T-helper 2 cell treated with Interferon-gamma antibody and Interleukin-4, amounts not matched to agents 100 ng/mL and 5 ng/mL, for 36 hours (primary cell): ENCODE measurements around the gene IER5L. TPM values are rescaled to one million over a fixed set of nuclear protein-coding genes. Genes with fewer than 3 reads are reported as not detected.
"Not testable (repeated sequence)": the region's sequence is repeated elsewhere in the genome, so short reads cannot be mapped to it uniquely, and the experiment has no call there.

ENCODE experiments used
- intact Hi-C: fragments of 100-400 bp; cut with micrococcal nuclease; formaldehyde crosslinking; loops from one replicate; pipeline ENCODE4 v1.15.1; 2023
- total RNA-seq: library from RNA; stranded (reverse); gene quantifications from 2 replicates; pipeline ENCODE4 v1.2.3, GENCODE V29; 2022

The IER5L gene
- total RNA-seq, 1 donor from 2014 or later: 4.5 TPM

- intact Hi-C loops: no loop called here
These were observed 25.5 kb upstream of the IER5L start for GRCh38 chr9:129203556-129203909.

GRCh38 chr9:129202613-129203555 is 24.8 kb upstream of the IER5L start:
- intact Hi-C loops: loop anchor here (1.0 kb wide), 2 partner anchors 25 to 33 kb away; partner anchors contain the start of gene IER5L

GRCh38 chr9:129201866-129202265 is 23.8 kb upstream of the IER5L start:
- intact Hi-C loops: loop anchor here (1.0 kb wide), 2 partner anchors 24 to 34 kb away; partner anchors contain the start of gene IER5L

- intact Hi-C loops: no loop called here
These were observed 23.2 kb upstream of the IER5L start for GRCh38 chr9:129201289-129201688.

GRCh38 chr9:129200255-129200654 is 22.2 kb upstream of the IER5L start:
- intact Hi-C loops: no loop called here

GRCh38 chr9:129199044-129199435 is 21.0 kb upstream of the IER5L start:
- intact Hi-C loops: no loop called here

- intact Hi-C loops: no loop called here
These were observed 20.4 kb upstream of the IER5L start for GRCh38 chr9:129198319-129199043.

GRCh38 chr9:129197978-129198318 is 19.9 kb upstream of the IER5L start:
- intact Hi-C loops: no loop called here

- intact Hi-C loops: not testable (repeated sequence)
These were observed 19.0 kb upstream of the IER5L start for GRCh38 chr9:129197045-129197444.

GRCh38 chr9:129195606-129196005 is 17.5 kb upstream of the IER5L start:
- intact Hi-C loops: no loop called here

- intact Hi-C loops: no loop called here
These were observed 16.2 kb upstream of the IER5L start for GRCh38 chr9:129194221-129194620.

- intact Hi-C loops: no loop called here
These were observed 15.6 kb upstream of the IER5L start for GRCh38 chr9:129193655-129194054.

GRCh38 chr9:129191234-129191633 is 13.2 kb upstream of the IER5L start:
- intact Hi-C loops: no loop called here

- intact Hi-C loops: not testable (repeated sequence)
These were observed 11.9 kb upstream of the IER5L start for GRCh38 chr9:129189971-129190370.

GRCh38 chr9:129187042-129187441 is 9.0 kb upstream of the IER5L start:
- intact Hi-C loops: no loop called here

- intact Hi-C loops: no loop called here
These were observed 7.9 kb upstream of the IER5L start for GRCh38 chr9:129185991-129186390.

- intact Hi-C loops: no loop called here
These were observed 7.3 kb upstream of the IER5L start for GRCh38 chr9:129185402-129185801.

- intact Hi-C loops: no loop called here
These were observed 6.6 kb upstream of the IER5L start for GRCh38 chr9:129184596-129185122.

- intact Hi-C loops: no loop called here
These were observed 6.1 kb upstream of the IER5L start for GRCh38 chr9:129184219-129184524.

- intact Hi-C loops: no loop called here
These were observed 5.6 kb upstream of the IER5L start for GRCh38 chr9:129183495-129184218.

- intact Hi-C loops: no loop called here
These were observed 4.8 kb upstream of the IER5L start for GRCh38 chr9:129182625-129183494.
